Mesenchymal stem cell (in vitro differentiated cells and primary cell): ENCODE measurements around the gene ATF3.
A peak's percentile ranks its signal among the peaks of the same experiment; 100 is the strongest.

Experiments
- DNase-seq: peaks from one replicate; pipeline ENCODE4 v3.0.0-alpha.2; 2013
- H2AFZ ChIP-seq: one replicate; pipeline ENCODE4 v1.6.1; 2013; ENCODE audit warnings: low read depth, mild to moderate bottlenecking, control low read depth, inconsistent platforms, low read length, moderate library complexity
- H2AK5ac ChIP-seq: 2 replicates; pipeline ENCODE4 v1.6.1; 2013; ENCODE audit warnings: low read length, moderate library complexity, mild to moderate bottlenecking, inconsistent platforms; ENCODE audit not compliant: severe bottlenecking
- H2BK120ac ChIP-seq: one replicate; pipeline ENCODE4 v1.6.1; 2013; ENCODE audit warnings: low read depth, mild to moderate bottlenecking, inconsistent platforms, low read length, moderate library complexity
- H2BK12ac ChIP-seq, 2 experiments: one replicate each; pipeline ENCODE4 v1.6.1; 2013; ENCODE audit warnings: inconsistent platforms in 2 of 2, low read length in 2 of 2, mild to moderate bottlenecking in 2 of 2, moderate library complexity in 2 of 2, control low read depth in 1 of 2
- H2BK15ac ChIP-seq: one replicate; pipeline ENCODE4 v1.6.1; 2013; ENCODE audit warnings: mild to moderate bottlenecking, low read depth, inconsistent platforms; ENCODE audit not compliant: poor library complexity, severe bottlenecking
- H2BK5ac ChIP-seq: 2 replicates; pipeline ENCODE4 v1.6.1; 2013; ENCODE audit warnings: low read depth, mild to moderate bottlenecking, low read length, control low read depth, inconsistent platforms; ENCODE audit not compliant: poor library complexity, severe bottlenecking
- H3K14ac ChIP-seq, 2 experiments: one replicate each; pipeline ENCODE4 v1.6.1; 2013; ENCODE audit warnings: inconsistent platforms in 2 of 2, low read length in 2 of 2, control low read depth in 1 of 2, mild to moderate bottlenecking in 1 of 2, moderate library complexity in 1 of 2
- H3K18ac ChIP-seq, 2 experiments: one replicate each; pipeline ENCODE4 v1.6.1; 2013; ENCODE audit warnings: inconsistent platforms in 2 of 2, low read length in 2 of 2, control low read depth in 1 of 2, low read depth in 1 of 2, mild to moderate bottlenecking in 1 of 2
- H3K23ac ChIP-seq, 2 experiments: one replicate each; pipeline ENCODE4 v1.6.1; 2013; ENCODE audit warnings: inconsistent platforms in 2 of 2, low read length in 2 of 2, mild to moderate bottlenecking in 2 of 2, moderate library complexity in 2 of 2, control low read depth in 1 of 2
- H3K27ac ChIP-seq: 2 replicates; pipeline ENCODE4 v1.5.1; 2013; ENCODE audit warnings: mild to moderate bottlenecking, moderate library complexity, low read length, control low read depth, inconsistent platforms; ENCODE audit not compliant: poor library complexity, severe bottlenecking
- H3K27me3 ChIP-seq, 2 experiments: 2 replicates each; pipeline versions ENCODE4 v1.6.1 to v1.7.0; 2013; ENCODE audit warnings: low read length in 2 of 2, mild to moderate bottlenecking in 2 of 2, moderate library complexity in 2 of 2, control low read depth in 1 of 2, inconsistent platforms in 1 of 2; ENCODE audit not compliant: control insufficient read depth in 1 of 2, insufficient read depth in 1 of 2
- H3K36me3 ChIP-seq, 2 experiments: 2 replicates each; pipeline versions ENCODE4 v1.6.1 to v1.7.0; 2013; ENCODE audit warnings: low read length in 2 of 2, control low read depth in 1 of 2, inconsistent platforms in 1 of 2, low read depth in 1 of 2, mild to moderate bottlenecking in 1 of 2; ENCODE audit not compliant: insufficient read depth in 2 of 2, control insufficient read depth in 1 of 2
- H3K4ac ChIP-seq, 2 experiments: one replicate each; pipeline ENCODE4 v1.6.1; 2013; ENCODE audit warnings: inconsistent platforms in 2 of 2, low read length in 2 of 2, mild to moderate bottlenecking in 2 of 2, moderate library complexity in 2 of 2, control low read depth in 1 of 2, low read depth in 1 of 2
- H3K4me1 ChIP-seq: 2 replicates; pipeline ENCODE4 v1.6.1; 2013; ENCODE audit warnings: low read depth, low read length, control low read depth; ENCODE audit not compliant: control insufficient read depth, insufficient read depth
- H3K4me2 ChIP-seq: 2 replicates; pipeline ENCODE4 v1.6.1; 2013; ENCODE audit warnings: low read length, mild to moderate bottlenecking, inconsistent platforms; ENCODE audit not compliant: poor library complexity, severe bottlenecking
- H3K4me3 ChIP-seq, 2 experiments: 2 replicates each; pipeline versions ENCODE4 v1.5.1 to v1.7.0; 2013; ENCODE audit warnings: low read length in 2 of 2, mild to moderate bottlenecking in 2 of 2, control low read depth in 1 of 2, low read depth in 1 of 2; ENCODE audit not compliant: insufficient read depth in 1 of 2
- H3K79me1 ChIP-seq: replicated peaks from 2 replicates; pipeline ENCODE4 v1.6.1; 2013; ENCODE audit warnings: mild to moderate bottlenecking, control low read depth, low read length, inconsistent platforms; ENCODE audit not compliant: poor library complexity, severe bottlenecking
- H3K9ac ChIP-seq: 2 replicates; pipeline ENCODE4 v1.7.0; 2013; ENCODE audit warnings: mild to moderate bottlenecking, low read length, moderate library complexity
- H3K9me3 ChIP-seq: 2 replicates; pipeline ENCODE4 v1.7.0; 2013; ENCODE audit warnings: mild to moderate bottlenecking, low read length; ENCODE audit not compliant: control insufficient read depth
- H4K8ac ChIP-seq: one replicate; pipeline ENCODE4 v1.6.1; 2013; ENCODE audit warnings: inconsistent platforms, mild to moderate bottlenecking, low read length, moderate library complexity
- H4K91ac ChIP-seq: one replicate; pipeline ENCODE4 v1.6.1; 2013; ENCODE audit warnings: mild to moderate bottlenecking, low read length, inconsistent platforms
- WGBS: methylation state at CpG from one replicate; pipeline ENCODE4 v1.1.7; 2013; ENCODE audit warnings: mixed read lengths; 5-methylcytosine and 5-hydroxymethylcytosine counted together

Gene ATF3

GRCh38 chr1:212596798-212597197 is 11.8 kb upstream of the ATF3 start:
- no peak overlapping the region for H3K4me2 ChIP-seq
- peak overlapping the region in 1 of 2 experiments; percentile 20 for H3K23ac ChIP-seq
- peaks cover 0 to 13% of the 10 kb centered on the region in 2 experiments for H3K27me3 ChIP-seq
- H3K79me1 ChIP-seq, result peaks cover 2% of the 10 kb centered on the region
- peak overlapping the region in 1 of 2 experiments; percentile 89 for H2BK12ac ChIP-seq
- peak overlapping the region; percentile 37 for H2AK5ac ChIP-seq
- 93% methylated on average over 2 of the region's 3 CpGs for WGBS
- H2BK15ac ChIP-seq, result no peak overlapping the region
- no peak overlapping the region for H3K14ac ChIP-seq
- peak overlapping the region; percentile 97 for H2BK5ac ChIP-seq
- H2AFZ ChIP-seq, result no peak overlapping the region
- H4K8ac ChIP-seq, result no peak overlapping the region
- no peaks in the 10 kb centered on the region for H3K36me3 ChIP-seq
- H3K9me3 ChIP-seq, result no peaks in the 10 kb centered on the region
- H3K4me3 ChIP-seq, result peak overlapping the region in 1 of 2 experiments; percentile 46
- H3K4me1 ChIP-seq, result peaks cover 10% of the 10 kb centered on the region
- H4K91ac ChIP-seq, result peak overlapping the region; percentile 52
- H2BK120ac ChIP-seq, result peak overlapping the region; percentile 93
- H3K4ac ChIP-seq, result peak overlapping the region in 1 of 2 experiments; percentile 46
- peak overlapping the region; percentile 89 for H3K9ac ChIP-seq
- H3K18ac ChIP-seq, result peak overlapping the region; percentile 6 to 43
- peak overlapping the region; percentile 92 for H3K27ac ChIP-seq
- DNase-seq, result no peak

GRCh38 chr1:212597487-212597886 is 11.1 kb upstream of the ATF3 start:
- Histone ChIP-seq H2AFZ (no peak overlapping the region), H2AK5ac (peak overlapping the region; percentile 0), H3K18ac (peak overlapping the region in 1 of 2 experiments; percentile 37), H3K4me3 (no peak overlapping the region), H4K8ac (no peak overlapping the region), H3K27ac (no peak overlapping the region), H3K23ac (no peak overlapping the region), H3K14ac (no peak overlapping the region), H3K4me1 (peaks cover 10% of the 10 kb centered on the region), H3K4me2 (no peak overlapping the region), H3K36me3 (no peaks in the 10 kb centered on the region), H4K91ac (no peak overlapping the region), H3K9ac (no peak overlapping the region), H2BK15ac (no peak overlapping the region), H3K79me1 (peaks cover 2% of the 10 kb centered on the region), H2BK120ac (no peak overlapping the region), H3K4ac (peak overlapping the region in 1 of 2 experiments; percentile 82), H3K9me3 (no peaks in the 10 kb centered on the region), H3K27me3 (peaks cover 6 to 20% of the 10 kb centered on the region in 2 experiments), H2BK5ac (no peak overlapping the region), H2BK12ac (peak overlapping the region in 1 of 2 experiments; percentile 81)
- peak; percentile 70 for DNase-seq
- WGBS, result 89% methylated on average over 4 of the region's 4 CpGs

- no peak overlapping the region for H4K8ac ChIP-seq
- H2AFZ ChIP-seq, result no peak overlapping the region
- H3K4me2 ChIP-seq, result no peak overlapping the region
- H3K9me3 ChIP-seq, result peaks cover 4% of the 10 kb centered on the region
- H3K18ac ChIP-seq, result no peak overlapping the region
- H3K27ac ChIP-seq, result no peak overlapping the region
- no peak overlapping the region for H3K4ac ChIP-seq
- no peak overlapping the region for H3K14ac ChIP-seq
- H2BK120ac ChIP-seq, result no peak overlapping the region
- no peak overlapping the region for H2BK12ac ChIP-seq
- H2BK15ac ChIP-seq, result no peak overlapping the region
- no peak overlapping the region for H3K9ac ChIP-seq
- no peaks in the 10 kb centered on the region for H3K36me3 ChIP-seq
- H3K79me1 ChIP-seq, result peaks cover under 1% of the 10 kb centered on the region
- no peak overlapping the region for H4K91ac ChIP-seq
- no peak overlapping the region for H3K4me3 ChIP-seq
- H3K4me1 ChIP-seq, result peaks cover 5% of the 10 kb centered on the region
- H2BK5ac ChIP-seq, result no peak overlapping the region
- no peak overlapping the region for H3K23ac ChIP-seq
- no peak for DNase-seq
- peaks cover 19 to 48% of the 10 kb centered on the region in 2 experiments for H3K27me3 ChIP-seq
- H2AK5ac ChIP-seq, result no peak overlapping the region
- 88% methylated on average over 9 of the region's 11 CpGs for WGBS
Observed at GRCh38 chr1:212600071-212600915, 8.3 kb upstream of the ATF3 start.

- no peak overlapping the region for H2BK15ac ChIP-seq
- peaks cover 4% of the 10 kb centered on the region for H3K9me3 ChIP-seq
- peak; percentile 18 for DNase-seq
- 44% methylated on average over 2 of the region's 2 CpGs for WGBS
- peaks cover 2% of the 10 kb centered on the region for H3K4me1 ChIP-seq
- no peak overlapping the region for H2AK5ac ChIP-seq
- H3K4me2 ChIP-seq, result no peak overlapping the region
- H3K18ac ChIP-seq, result no peak overlapping the region
- H3K4me3 ChIP-seq, result no peak overlapping the region
- H2BK12ac ChIP-seq, result no peak overlapping the region
- no peak overlapping the region for H4K8ac ChIP-seq
- H2BK5ac ChIP-seq, result no peak overlapping the region
- H3K9ac ChIP-seq, result no peak overlapping the region
- no peak overlapping the region for H4K91ac ChIP-seq
- H3K27ac ChIP-seq, result no peak overlapping the region
- no peak overlapping the region for H2AFZ ChIP-seq
- H3K4ac ChIP-seq, result no peak overlapping the region
- no peak overlapping the region for H3K14ac ChIP-seq
- no peak overlapping the region for H2BK120ac ChIP-seq
- no peak overlapping the region for H3K23ac ChIP-seq
- no peaks in the 10 kb centered on the region for H3K79me1 ChIP-seq
- H3K36me3 ChIP-seq, result no peaks in the 10 kb centered on the region
- peaks cover 26 to 54% of the 10 kb centered on the region in 2 experiments for H3K27me3 ChIP-seq
Observed at GRCh38 chr1:212600980-212601379, 7.6 kb upstream of the ATF3 start.
